ENCODE measurements around the gene LYPD3.

DNA sequence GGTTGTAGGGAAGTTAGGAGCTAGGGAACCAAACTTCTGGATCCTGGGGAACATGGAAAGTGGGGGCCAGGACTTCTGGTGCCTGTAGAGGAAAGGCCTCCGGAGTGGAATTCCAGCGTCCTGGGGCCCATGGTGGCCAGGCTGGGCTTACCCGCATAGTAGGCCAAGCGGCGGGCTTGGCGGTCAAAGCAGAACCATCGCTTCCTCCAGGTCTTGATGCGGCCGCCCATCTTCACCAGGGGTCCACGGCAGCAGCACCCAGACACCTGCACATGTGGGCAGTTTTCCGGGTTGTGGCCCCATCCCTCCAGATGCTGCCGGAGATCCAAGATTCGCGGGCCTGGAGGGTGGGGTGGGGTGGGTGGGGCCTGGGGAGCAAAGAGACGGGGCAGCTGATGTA lies 13.8 kb upstream of the LYPD3 start:
- TF ChIP-seq, protein P1, sequence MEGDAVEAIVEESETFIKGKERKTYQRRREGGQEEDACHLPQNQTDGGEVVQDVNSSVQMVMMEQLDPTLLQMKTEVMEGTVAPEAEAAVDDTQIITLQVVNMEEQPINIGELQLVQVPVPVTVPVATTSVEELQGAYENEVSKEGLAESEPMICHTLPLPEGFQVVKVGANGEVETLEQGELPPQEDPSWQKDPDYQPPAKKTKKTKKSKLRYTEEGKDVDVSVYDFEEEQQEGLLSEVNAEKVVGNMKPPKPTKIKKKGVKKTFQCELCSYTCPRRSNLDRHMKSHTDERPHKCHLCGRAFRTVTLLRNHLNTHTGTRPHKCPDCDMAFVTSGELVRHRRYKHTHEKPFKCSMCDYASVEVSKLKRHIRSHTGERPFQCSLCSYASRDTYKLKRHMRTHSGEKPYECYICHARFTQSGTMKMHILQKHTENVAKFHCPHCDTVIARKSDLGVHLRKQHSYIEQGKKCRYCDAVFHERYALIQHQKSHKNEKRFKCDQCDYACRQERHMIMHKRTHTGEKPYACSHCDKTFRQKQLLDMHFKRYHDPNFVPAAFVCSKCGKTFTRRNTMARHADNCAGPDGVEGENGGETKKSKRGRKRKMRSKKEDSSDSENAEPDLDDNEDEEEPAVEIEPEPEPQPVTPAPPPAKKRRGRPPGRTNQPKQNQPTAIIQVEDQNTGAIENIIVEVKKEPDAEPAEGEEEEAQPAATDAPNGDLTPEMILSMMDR (IDR thresholded peaks at IDR 0.05 in 4 of 5, conservative IDR thresholded peaks at IDR 0.05 in 1 of 5): no peak
- no peak for TF ChIP-seq POLR2A (IDR thresholded peaks at IDR 0.05)
